Central memory CD8-positive, alpha-beta T cell (primary cell): ENCODE data around the gene VWC2.

Experiments used
- ATAC-seq: fragments of 150-1000 bp; cut with Tn5 transposase; replicated peaks from 2 replicates; pipeline ENCODE4 v1.10.0; 2022; ENCODE audit warnings: mild to moderate bottlenecking, moderate FRiP score, moderate number of reproducible peaks; ENCODE audit not compliant: poor library complexity, severe bottlenecking; ENCODE audit errors: extremely low read depth
- DNase-seq, 2 donors: peaks; one replicate each; pipeline ENCODE4 v3.0.0; 2021; ENCODE audit warnings: low spot score in 2 of 2
- H3K27ac Mint-ChIP-seq: one replicate; pipeline ENCODE4 v1.8.0; 2022; ENCODE audit warnings: low read depth, mild to moderate bottlenecking, moderate library complexity, mixed read lengths
- H3K27me3 Mint-ChIP-seq: one replicate; pipeline ENCODE4 v1.8.0; 2022; ENCODE audit warnings: mixed read lengths
- H3K36me3 Mint-ChIP-seq: one replicate; pipeline ENCODE4 v1.8.0; 2022; ENCODE audit warnings: mild to moderate bottlenecking, moderate library complexity, mixed read lengths; ENCODE audit not compliant: insufficient read depth
- H3K4me1 Mint-ChIP-seq: one replicate; pipeline ENCODE4 v1.8.0; 2022; ENCODE audit warnings: mixed read lengths
- H3K4me3 Mint-ChIP-seq: one replicate; pipeline ENCODE4 v1.8.0; 2022; ENCODE audit warnings: mild to moderate bottlenecking, moderate library complexity, mixed read lengths
- H3K9me3 Mint-ChIP-seq: one replicate; pipeline ENCODE4 v1.8.0; 2022; ENCODE audit warnings: mixed read lengths

VWC2 gene

DNA sequence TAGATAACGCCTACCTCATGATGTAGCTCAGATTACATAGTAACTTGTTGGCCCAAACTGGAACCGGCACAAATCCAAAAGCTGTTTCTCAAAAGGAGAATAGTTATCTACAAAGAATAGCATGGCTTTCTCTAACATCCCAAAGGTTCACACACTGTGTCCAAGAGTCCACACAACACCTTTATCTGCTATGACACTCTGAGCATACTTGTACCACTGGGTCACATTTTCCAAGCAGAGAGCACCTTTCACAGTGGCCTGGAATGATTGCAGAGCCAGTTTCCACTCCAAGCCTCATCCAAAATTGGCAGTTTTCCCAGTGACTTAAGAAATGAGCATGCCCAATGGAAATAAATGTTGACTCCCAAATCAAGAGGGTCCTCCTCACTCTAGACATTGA lies 155.3 kb downstream of the VWC2 start:
- Mint-ChIP-seq H3K9me3 (peaks cover 10% of the 10 kb centered on the region), H3K36me3 (no peaks in the 10 kb centered on the region), H3K4me1 (no peaks in the 10 kb centered on the region), H3K27ac (no peak overlapping the region), H3K27me3 (no peaks in the 10 kb centered on the region), H3K4me3 (no peak overlapping the region)
- ATAC-seq (no peak), DNase-seq (no peak)

DNA sequence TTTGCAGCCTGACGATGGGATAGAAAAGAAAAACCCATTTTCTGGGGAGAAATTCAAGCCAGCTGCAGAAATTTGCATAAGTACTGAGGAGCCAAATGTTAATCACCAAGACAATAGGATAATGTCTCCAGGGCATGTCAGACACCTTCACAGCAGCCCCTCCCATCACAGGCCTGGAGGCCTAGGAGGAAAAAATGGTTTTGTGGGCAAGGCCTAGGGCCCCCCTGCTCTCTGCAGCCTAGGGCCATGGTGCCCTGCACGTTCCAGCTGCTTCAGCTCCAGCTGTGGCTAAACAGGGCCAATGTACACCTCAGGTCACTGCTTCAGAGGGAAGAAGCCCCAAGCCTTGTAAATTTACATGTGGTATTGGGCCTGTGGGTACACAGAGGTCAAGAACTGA lies 158.2 kb downstream of the VWC2 start:
- peaks cover 10% of the 10 kb centered on the region for H3K9me3 Mint-ChIP-seq
- no peak for ATAC-seq

DNA sequence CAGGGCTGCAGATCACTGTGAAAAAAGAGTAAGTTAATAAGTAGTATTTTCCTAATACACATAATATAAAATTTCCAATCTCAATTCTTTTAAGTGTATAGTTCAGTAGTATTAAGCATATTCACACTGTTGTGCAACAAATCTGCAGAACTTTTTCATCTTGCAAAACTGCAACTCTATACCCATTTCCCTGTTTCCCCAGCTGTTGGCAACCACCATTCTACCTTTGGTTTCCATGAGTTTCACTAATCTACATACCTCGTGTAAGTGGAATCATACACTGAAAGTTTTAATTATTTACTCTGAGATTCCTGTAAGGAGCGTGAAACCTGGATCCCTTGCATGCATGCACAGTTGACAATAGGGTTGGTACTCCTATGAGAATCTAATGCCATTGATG lies 164.2 kb downstream of the VWC2 start:
- Mint-ChIP-seq H3K4me3 (no peak overlapping the region), H3K9me3 (peaks cover 13% of the 10 kb centered on the region), H3K27me3 (peaks cover 9% of the 10 kb centered on the region), H3K4me1 (no peaks in the 10 kb centered on the region), H3K36me3 (no peaks in the 10 kb centered on the region), H3K27ac (no peak overlapping the region)
- DNase-seq (no peak), ATAC-seq (no peak)

More for the DNA sequence above, 158.2 kb downstream of the VWC2 start:
- Mint-ChIP-seq H3K4me1 (no peaks in the 10 kb centered on the region), H3K27me3 (peaks cover 9% of the 10 kb centered on the region), H3K27ac (no peak overlapping the region), H3K4me3 (no peak overlapping the region), H3K36me3 (no peaks in the 10 kb centered on the region)
- DNase-seq: no peak
